SK-N-SH treated with all-trans-retinoic acid at 6 μM for 48 hours (cell line): ENCODE results near the gene SEPTIN6.

Experiments
- ATAC-seq: fragments of 200-7000 bp; cut with Tn5 transposase; 3 replicates; pipeline ENCODE4 v1.9.1; 2020; ENCODE audit warnings: mild to moderate bottlenecking, moderate library complexity
- BACH2 ChIP-seq: fragments of 250-450 bp; sonication (Bioruptor Pico); IDR thresholded peaks from 2 replicates; pipeline ENCODE4 v1.9.0; 2021; ENCODE audit warnings: mild to moderate bottlenecking, borderline replicate concordance
- CREB5 ChIP-seq: fragments of 250-450 bp; sonication (Bioruptor Pico); IDR thresholded peaks from 2 replicates; pipeline ENCODE4 v1.5.1; 2020; ENCODE audit warnings: low read depth, mild to moderate bottlenecking, moderate library complexity
- CSDC2 ChIP-seq: fragments of 250-450 bp; sonication (Bioruptor Pico); IDR thresholded peaks from 2 replicates; pipeline ENCODE4 v1.5.0; 2020; ENCODE audit warnings: mild to moderate bottlenecking, moderate library complexity
- ESRRG ChIP-seq: fragments of 250-450 bp; sonication (Bioruptor Pico); IDR thresholded peaks from 2 replicates; pipeline ENCODE4 v1.6.1; 2021; ENCODE audit warnings: mild to moderate bottlenecking
- GLIS3 ChIP-seq: fragments of 250-450 bp; sonication (Bioruptor Pico); IDR thresholded peaks from 2 replicates; pipeline ENCODE4 v1.5.0; 2020; ENCODE audit warnings: mild to moderate bottlenecking, moderate library complexity
- ISL1 ChIP-seq: fragments of 250-450 bp; sonication (Bioruptor Pico); IDR thresholded peaks from 2 replicates; pipeline ENCODE4 v2.1.2; 2022; ENCODE audit warnings: mild to moderate bottlenecking, moderate library complexity
- OSR1 ChIP-seq: fragments of 250-450 bp; sonication (Bioruptor Pico); IDR thresholded peaks from 2 replicates; pipeline ENCODE4 v1.8.0; 2022; ENCODE audit warnings: moderate library complexity, mild to moderate bottlenecking, inconsistent platforms
- PATZ1 ChIP-seq: fragments of 250-450 bp; sonication (Bioruptor Pico); IDR thresholded peaks from 2 replicates; pipeline ENCODE4 v1.8.0; 2020; ENCODE audit warnings: mild to moderate bottlenecking, moderate library complexity, borderline replicate concordance
- POU6F1 ChIP-seq: fragments of 250-450 bp; sonication (Bioruptor Pico); IDR thresholded peaks from 2 replicates; pipeline ENCODE4 v1.8.0; 2021; ENCODE audit warnings: low read depth, mild to moderate bottlenecking, moderate library complexity, borderline replicate concordance
- PPARA ChIP-seq: fragments of 250-450 bp; sonication (Bioruptor Pico); IDR thresholded peaks from 2 replicates; pipeline ENCODE4 v1.5.0; 2020; ENCODE audit warnings: mild to moderate bottlenecking, borderline replicate concordance
- RARB ChIP-seq: fragments of 250-450 bp; sonication (Bioruptor Pico); IDR thresholded peaks from 2 replicates; pipeline ENCODE4 v1.8.0; 2021; ENCODE audit warnings: mild to moderate bottlenecking, moderate library complexity
- SNAI2 ChIP-seq: fragments of 250-450 bp; sonication (Bioruptor Pico); IDR thresholded peaks from 2 replicates; pipeline ENCODE4 v1.5.0; 2020; ENCODE audit warnings: mild to moderate bottlenecking, moderate library complexity
- TOX ChIP-seq: fragments of 250-450 bp; sonication (Bioruptor Pico); IDR thresholded peaks from 2 replicates; pipeline ENCODE4 v1.8.0; 2021; ENCODE audit warnings: mild to moderate bottlenecking, moderate library complexity, borderline replicate concordance
- TSHZ2 ChIP-seq: fragments of 250-450 bp; sonication (Bioruptor Pico); IDR thresholded peaks from 2 replicates; pipeline ENCODE4 v1.5.0; 2020; ENCODE audit warnings: mild to moderate bottlenecking, moderate library complexity
- ZC3H10 ChIP-seq: fragments of 250-450 bp; sonication (Bioruptor Pico); IDR thresholded peaks from 2 replicates; pipeline ENCODE4 v1.5.1; 2021; ENCODE audit warnings: mild to moderate bottlenecking, moderate library complexity
- ZFP3 ChIP-seq: fragments of 250-450 bp; sonication (Bioruptor Pico); IDR thresholded peaks from 2 replicates; pipeline ENCODE4 v1.5.0; 2020; ENCODE audit warnings: mild to moderate bottlenecking, moderate library complexity
- ZFP30 ChIP-seq: fragments of 450-650 bp; formaldehyde crosslinking; IDR thresholded peaks from 2 replicates; pipeline ENCODE4 v1.5.0; 2022; ENCODE audit warnings: mild to moderate bottlenecking, moderate library complexity
- ZNF565 ChIP-seq: fragments of 450-650 bp; formaldehyde crosslinking; conservative IDR thresholded peaks from 2 replicates; pipeline ENCODE4 v1.5.0; 2020; ENCODE audit warnings: low read depth, mild to moderate bottlenecking, moderate library complexity
- ZNF70 ChIP-seq: fragments of 450-650 bp; formaldehyde crosslinking; IDR thresholded peaks from 2 replicates; pipeline ENCODE4 v1.5.0; 2020; ENCODE audit warnings: mild to moderate bottlenecking, moderate library complexity

SEPTIN6 gene

GRCh38 chrX:119695535-119696050, 2.6 kb upstream of the SEPTIN6 start:
- no peak for TF ChIP-seq POU6F1 (CRISPR knock-in tag)
- TF ChIP-seq ZC3H10 (CRISPR knock-in tag), result no peak
- no peak for TF ChIP-seq TOX (CRISPR knock-in tag)
- no peak for TF ChIP-seq SNAI2
- TF ChIP-seq CSDC2, result no peak
- TF ChIP-seq GLIS3 (CRISPR knock-in tag), result no peak
- TF ChIP-seq ZNF565 (CRISPR knock-in tag), result no peak
- no peak for TF ChIP-seq ZFP30 (CRISPR knock-in tag)
- TF ChIP-seq TSHZ2, result no peak
- no peak for TF ChIP-seq BACH2 (CRISPR knock-in tag)
- TF ChIP-seq, all 23 proteins: peak for 0
- ATAC-seq, result no peak

- no peak for TF ChIP-seq GLIS3 (CRISPR knock-in tag)
- TF ChIP-seq CSDC2, result no peak
- ATAC-seq, result no peak
These were observed 1.9 kb upstream of the SEPTIN6 start for GRCh38 chrX:119694601-119695534.

- no peak for ATAC-seq
- no peak for TF ChIP-seq BACH2 (CRISPR knock-in tag)
- no peak for TF ChIP-seq ZC3H10 (CRISPR knock-in tag)
- TF ChIP-seq ISL1 (CRISPR knock-in tag), result no peak
- no peak for TF ChIP-seq GLIS3 (CRISPR knock-in tag)
- TF ChIP-seq CREB5 (CRISPR knock-in tag), result no peak
- no peak for TF ChIP-seq CSDC2
- no peak for TF ChIP-seq ZFP3
- no peak for TF ChIP-seq ESRRG
These were observed 1.1 kb upstream of the SEPTIN6 start for GRCh38 chrX:119693996-119694451.

- peak; percentile 68 for ATAC-seq
- TF ChIP-seq TSHZ2 (no peak), ZFP3 (no peak), RARB (CRISPR knock-in tag) (no peak), OSR1 (CRISPR knock-in tag) (no peak), ZFP30 (CRISPR knock-in tag) (no peak), ZNF70 (CRISPR knock-in tag) (no peak), TOX (CRISPR knock-in tag) (no peak), BACH2 (CRISPR knock-in tag) (no peak), PPARA (no peak), ESRRG (no peak), ZC3H10 (CRISPR knock-in tag) (no peak), PATZ1 (no peak), SNAI2 (no peak), CREB5 (CRISPR knock-in tag) (no peak)
These were observed 553 bp downstream of the SEPTIN6 start for GRCh38 chrX:119692191-119693039.
